ENCODE measurements around the gene WNT2B.

The WNT2B gene

DNA sequence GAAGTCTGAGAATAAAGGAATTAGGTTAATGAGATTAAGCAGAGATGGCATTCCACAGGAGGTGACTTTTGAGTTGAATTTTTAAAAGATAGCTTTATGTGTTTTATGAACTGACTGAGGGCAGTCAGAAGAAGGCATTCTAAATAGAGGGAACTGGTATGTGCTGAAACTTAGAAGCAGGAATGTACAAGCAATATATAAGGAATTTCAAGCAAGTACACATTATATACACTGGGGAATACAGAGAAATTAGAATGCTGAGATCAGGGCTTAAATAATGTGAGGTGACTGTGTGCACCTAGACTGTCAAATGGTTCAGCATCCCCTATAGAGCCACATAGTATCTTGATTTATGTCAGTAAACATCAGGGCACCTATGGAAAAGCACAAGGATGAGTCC is 19.3 kb downstream of the WNT2B start:
- peaks cover 3% of the 10 kb centered on the region for H3K36me3 Mint-ChIP-seq (ENCODE audit: low read depth)
- no peaks in the 10 kb centered on the region for H3K4me1 Mint-ChIP-seq (ENCODE audit: low read depth)
- no peaks in the 10 kb centered on the region for H3K27me3 Mint-ChIP-seq
- no peak overlapping the region for H3K4me3 Mint-ChIP-seq
- no peaks in the 10 kb centered on the region for H3K9me3 Mint-ChIP-seq
- no peak for DNase-seq
- no peak overlapping the region for H3K27ac Mint-ChIP-seq

GRCh38 chr1:112529301-112529700 is 20.5 kb downstream of the WNT2B start:
- no peak overlapping the region for H3K27ac Mint-ChIP-seq
- peaks cover 9% of the 10 kb centered on the region for H3K36me3 Mint-ChIP-seq (ENCODE audit: low read depth)

GRCh38 chr1:112530832-112531231 is 22.1 kb downstream of the WNT2B start:
- Mint-ChIP-seq H3K27ac (no peak overlapping the region), H3K36me3 (ENCODE audit: low read depth) (peaks cover 9% of the 10 kb centered on the region), H3K4me1 (ENCODE audit: low read depth) (no peaks in the 10 kb centered on the region), H3K9me3 (no peaks in the 10 kb centered on the region), H3K4me3 (no peak overlapping the region), H3K27me3 (no peaks in the 10 kb centered on the region)
- DNase-seq = no peak

More at GRCh38 chr1:112529301-112529700, 20.5 kb downstream of the WNT2B start:
- DNase-seq = no peak
- H3K4me3 Mint-ChIP-seq = no peak overlapping the region
- H3K27me3 Mint-ChIP-seq = no peaks in the 10 kb centered on the region
- H3K9me3 Mint-ChIP-seq = no peaks in the 10 kb centered on the region
- H3K4me1 Mint-ChIP-seq (ENCODE audit: low read depth) = no peaks in the 10 kb centered on the region

DNA sequence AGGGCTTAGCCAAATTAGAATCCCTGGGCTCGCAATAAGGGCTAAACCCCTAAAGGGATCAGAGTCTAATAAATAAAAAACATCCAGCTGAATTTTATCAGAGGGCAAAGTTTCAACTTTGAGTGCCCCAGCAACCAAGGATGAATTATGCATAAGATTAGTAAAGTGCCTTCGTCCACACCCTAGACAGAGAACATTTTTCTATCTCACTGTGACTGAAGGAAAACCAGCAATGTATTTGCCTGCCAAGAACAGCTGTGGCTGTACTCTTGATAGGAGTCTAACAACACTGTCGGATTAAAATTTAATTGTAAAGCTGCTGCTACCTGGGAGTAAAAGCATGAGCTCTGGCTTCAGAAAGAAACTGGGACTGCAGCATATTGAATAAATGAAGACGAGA is 23.3 kb downstream of the WNT2B start:
- no peaks in the 10 kb centered on the region for H3K9me3 Mint-ChIP-seq
- no peaks in the 10 kb centered on the region for H3K4me1 Mint-ChIP-seq (ENCODE audit: low read depth)
- H3K4me3 Mint-ChIP-seq = no peak overlapping the region
- no peak overlapping the region for H3K27ac Mint-ChIP-seq
- no peaks in the 10 kb centered on the region for H3K27me3 Mint-ChIP-seq
- DNase-seq = no peak
- peaks cover 8% of the 10 kb centered on the region for H3K36me3 Mint-ChIP-seq (ENCODE audit: low read depth)

DNA sequence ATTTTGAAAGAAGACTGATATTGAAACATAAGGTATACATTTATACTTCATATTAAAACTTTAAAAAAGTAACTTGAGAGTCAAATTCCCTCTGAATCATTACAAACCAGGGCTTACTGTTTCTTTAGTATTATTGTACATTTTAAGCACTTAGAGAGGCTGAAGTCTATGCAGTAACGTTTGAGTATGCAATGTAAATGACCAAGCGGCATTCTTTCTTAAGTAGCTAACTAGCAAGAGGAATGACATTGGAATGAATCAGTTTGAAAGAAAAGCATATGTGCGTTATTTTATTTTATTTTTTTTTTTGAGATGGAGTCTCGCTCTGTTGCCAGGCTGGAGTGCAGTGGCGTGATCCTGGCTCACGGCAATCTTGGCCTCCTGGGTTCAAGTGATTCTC is 24.3 kb downstream of the WNT2B start:
- no peaks in the 10 kb centered on the region for H3K9me3 Mint-ChIP-seq
- no peaks in the 10 kb centered on the region for H3K27me3 Mint-ChIP-seq
- H3K4me1 Mint-ChIP-seq (ENCODE audit: low read depth) = no peaks in the 10 kb centered on the region
- H3K36me3 Mint-ChIP-seq (ENCODE audit: low read depth) = peaks cover 6% of the 10 kb centered on the region
- no peak overlapping the region for H3K27ac Mint-ChIP-seq
- no peak overlapping the region for H3K4me3 Mint-ChIP-seq
- DNase-seq = no peak

DNA sequence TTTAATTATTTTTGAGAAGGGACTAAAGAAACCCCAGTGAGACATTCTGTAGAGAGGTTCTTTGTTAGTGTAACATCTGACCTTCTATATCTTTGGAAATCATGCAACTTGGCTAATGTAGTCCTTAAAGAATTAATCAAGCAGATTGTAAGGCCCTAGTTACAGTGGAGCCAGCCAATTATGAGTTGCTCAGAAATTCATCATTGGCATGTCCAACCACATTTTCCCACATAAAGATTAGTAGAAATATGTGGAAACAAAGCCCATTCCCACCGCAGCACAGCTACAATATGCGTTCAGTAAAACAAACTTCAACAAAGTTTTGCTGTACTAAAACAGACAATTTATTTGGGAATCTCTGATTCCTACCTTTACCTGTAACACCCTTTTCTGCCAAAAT is 27.8 kb downstream of the WNT2B start:
- Mint-ChIP-seq H3K4me3 (no peak overlapping the region), H3K4me1 (ENCODE audit: low read depth) (no peaks in the 10 kb centered on the region), H3K36me3 (ENCODE audit: low read depth) (peaks cover 26% of the 10 kb centered on the region), H3K27me3 (no peaks in the 10 kb centered on the region), H3K9me3 (no peaks in the 10 kb centered on the region), H3K27ac (no peak overlapping the region)
- DNase-seq = no peak

DNA sequence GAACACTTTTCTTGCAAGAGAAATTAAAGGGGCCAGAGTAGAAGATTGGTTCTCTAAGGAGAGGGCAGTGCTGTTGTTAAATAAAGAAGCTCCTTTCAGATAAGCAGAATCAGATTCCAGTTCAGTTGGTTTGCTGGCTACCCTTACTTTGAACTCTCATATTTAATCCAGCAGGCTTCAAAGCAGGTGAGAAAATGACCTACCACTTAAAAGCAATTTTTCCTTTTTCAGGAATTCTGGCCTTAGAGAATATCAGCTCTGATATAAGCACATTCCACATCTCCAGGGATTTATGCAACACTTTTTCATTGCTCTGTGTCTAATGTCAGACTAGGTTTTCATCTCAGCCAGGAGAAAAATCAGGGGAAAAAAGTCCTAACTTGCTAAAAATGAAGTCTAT is 28.7 kb downstream of the WNT2B start:
- no peaks in the 10 kb centered on the region for H3K27me3 Mint-ChIP-seq
- no peaks in the 10 kb centered on the region for H3K4me1 Mint-ChIP-seq (ENCODE audit: low read depth)
- peaks cover 33% of the 10 kb centered on the region for H3K36me3 Mint-ChIP-seq (ENCODE audit: low read depth)
- no peak for DNase-seq
- no peaks in the 10 kb centered on the region for H3K9me3 Mint-ChIP-seq
- no peak overlapping the region for H3K4me3 Mint-ChIP-seq
- no peak overlapping the region for H3K27ac Mint-ChIP-seq

DNA sequence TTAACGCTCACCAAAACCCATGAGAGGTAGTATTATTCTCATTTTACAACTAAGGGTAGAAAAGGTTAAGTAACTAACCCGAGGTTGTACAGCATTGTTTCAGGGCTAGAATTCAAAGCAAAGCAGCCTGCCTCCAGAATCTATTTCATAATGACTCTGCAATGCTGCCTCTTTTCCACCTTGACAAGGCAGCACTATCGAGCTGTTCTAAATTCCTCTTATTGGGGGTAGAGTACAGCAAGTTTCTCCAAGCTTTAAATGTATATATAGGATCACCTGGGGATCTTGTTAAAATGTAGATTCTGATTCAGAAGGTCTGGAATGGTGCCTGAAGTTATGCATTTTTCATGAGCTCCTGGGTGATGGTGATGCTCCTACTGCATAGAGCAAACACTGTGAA is 30.1 kb downstream of the WNT2B start:
- DNase-seq = no peak
- Mint-ChIP-seq H3K4me1 (ENCODE audit: low read depth) (peaks cover under 1% of the 10 kb centered on the region), H3K9me3 (no peaks in the 10 kb centered on the region), H3K4me3 (no peak overlapping the region), H3K27ac (no peak overlapping the region), H3K36me3 (ENCODE audit: low read depth) (peaks cover 30% of the 10 kb centered on the region), H3K27me3 (no peaks in the 10 kb centered on the region)

DNA sequence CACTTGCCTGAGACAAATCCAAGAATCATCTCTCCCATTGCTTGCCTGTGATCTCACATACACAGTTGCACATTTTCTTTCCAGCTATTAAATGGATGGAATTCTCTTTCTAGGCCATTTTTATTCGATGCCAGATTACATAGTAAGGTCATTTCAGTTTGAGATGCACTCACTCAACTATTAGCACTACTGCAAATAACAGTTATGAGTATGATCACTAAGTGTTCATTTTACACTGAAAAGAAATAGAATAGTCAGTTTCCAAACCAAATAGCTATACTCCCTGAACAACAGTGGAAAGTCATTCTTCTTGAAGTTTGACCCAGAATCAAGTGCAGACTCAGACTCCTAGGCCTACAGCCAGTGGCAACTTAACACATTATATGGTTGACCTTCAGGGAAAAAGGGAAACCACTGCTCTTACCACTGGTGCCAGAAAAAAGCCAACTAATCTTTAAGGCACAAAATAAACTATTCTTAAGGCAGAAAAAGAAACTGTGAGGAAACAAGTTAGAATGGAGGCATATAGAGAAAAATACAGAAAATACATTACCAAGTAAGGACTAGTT is 31.5 kb downstream of the WNT2B start:
- Mint-ChIP-seq H3K36me3 (ENCODE audit: low read depth) (peaks cover 28% of the 10 kb centered on the region), H3K9me3 (no peaks in the 10 kb centered on the region), H3K27me3 (no peaks in the 10 kb centered on the region), H3K27ac (no peak overlapping the region), H3K4me1 (ENCODE audit: low read depth) (peaks cover 5% of the 10 kb centered on the region), H3K4me3 (no peak overlapping the region)
- DNase-seq = no peak

GRCh38 chr1:112541299-112541698 is 32.5 kb downstream of the WNT2B start:
- no peak overlapping the region for H3K4me3 Mint-ChIP-seq
- no peak for DNase-seq
- peaks cover 5% of the 10 kb centered on the region for H3K4me1 Mint-ChIP-seq (ENCODE audit: low read depth)
- H3K27ac Mint-ChIP-seq = no peak overlapping the region
- H3K9me3 Mint-ChIP-seq = no peaks in the 10 kb centered on the region
- H3K36me3 Mint-ChIP-seq (ENCODE audit: low read depth) = peaks cover 28% of the 10 kb centered on the region
- H3K27me3 Mint-ChIP-seq = no peaks in the 10 kb centered on the region

DNA sequence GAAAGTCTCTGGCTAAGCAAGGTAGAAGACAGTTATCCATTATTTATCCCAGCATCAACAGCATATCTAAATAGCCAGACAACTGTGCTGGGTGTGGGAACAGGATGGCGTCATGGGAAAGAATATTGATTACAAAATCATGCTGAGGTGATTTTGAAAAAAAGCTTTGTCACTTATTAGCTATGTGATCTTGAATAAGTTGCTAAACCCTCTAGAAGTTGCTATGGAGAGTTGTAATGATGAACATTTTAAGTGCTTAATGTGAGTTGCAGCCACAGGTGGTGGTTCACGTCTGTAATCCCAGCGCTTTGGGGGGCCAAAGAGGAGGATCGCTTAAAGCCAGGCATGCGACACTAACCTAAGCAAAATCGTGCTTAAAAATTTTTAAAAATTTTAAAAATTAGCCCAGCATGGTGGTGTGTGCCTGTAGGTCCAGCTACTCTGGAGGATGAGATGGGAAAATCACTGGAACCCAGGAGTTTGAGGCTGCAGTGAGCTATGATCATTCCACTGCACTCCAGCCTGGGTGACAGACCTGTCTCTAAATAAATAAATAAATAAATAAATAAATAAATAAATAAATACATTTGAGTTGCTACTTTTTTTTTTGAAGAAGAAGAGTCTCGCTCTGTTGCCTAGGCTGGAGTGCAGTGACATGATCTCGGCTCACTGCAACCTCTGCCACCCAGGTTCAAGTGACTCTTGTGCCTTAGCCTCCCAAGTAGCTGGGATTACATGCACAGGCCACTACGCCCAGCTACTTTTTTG is 33.6 kb downstream of the WNT2B start:
- Mint-ChIP-seq H3K4me1 (ENCODE audit: low read depth) (peaks cover 5% of the 10 kb centered on the region), H3K27ac (no peak overlapping the region), H3K27me3 (no peaks in the 10 kb centered on the region), H3K9me3 (no peaks in the 10 kb centered on the region), H3K36me3 (ENCODE audit: low read depth) (peaks cover 28% of the 10 kb centered on the region), H3K4me3 (no peak overlapping the region)
- no peak for DNase-seq

DNA sequence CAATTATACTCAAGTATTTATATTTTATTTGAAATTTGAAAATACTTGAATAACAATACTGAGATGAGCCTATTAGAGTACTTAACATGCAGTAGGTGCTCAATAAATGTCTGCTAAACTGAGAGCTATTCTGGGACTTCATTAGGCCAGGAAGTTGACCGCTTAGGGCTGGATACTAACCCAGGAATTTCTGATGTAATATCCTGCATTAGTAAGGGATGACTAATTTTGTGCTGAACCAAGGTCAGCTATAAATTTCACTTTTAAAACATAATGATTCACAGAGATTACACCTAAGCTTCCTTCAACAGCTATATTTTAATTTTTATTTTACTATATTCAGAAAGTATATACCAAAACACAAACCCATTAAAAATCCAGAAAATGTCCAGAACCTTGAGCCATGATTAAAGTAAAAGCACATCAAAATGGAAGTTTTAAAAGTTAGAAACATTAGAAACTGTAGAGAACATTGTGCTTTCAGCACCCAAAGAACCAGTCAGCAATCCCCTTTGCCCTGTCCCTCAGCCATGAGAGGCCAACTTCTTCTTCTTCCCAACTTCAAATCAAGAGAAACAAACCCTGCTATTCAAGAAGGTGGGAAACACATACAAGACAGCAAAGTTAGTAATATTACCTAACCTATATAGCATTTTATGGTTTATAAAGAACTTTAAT is 35.4 kb downstream of the WNT2B start:
- H3K27ac Mint-ChIP-seq = no peak overlapping the region

DNA sequence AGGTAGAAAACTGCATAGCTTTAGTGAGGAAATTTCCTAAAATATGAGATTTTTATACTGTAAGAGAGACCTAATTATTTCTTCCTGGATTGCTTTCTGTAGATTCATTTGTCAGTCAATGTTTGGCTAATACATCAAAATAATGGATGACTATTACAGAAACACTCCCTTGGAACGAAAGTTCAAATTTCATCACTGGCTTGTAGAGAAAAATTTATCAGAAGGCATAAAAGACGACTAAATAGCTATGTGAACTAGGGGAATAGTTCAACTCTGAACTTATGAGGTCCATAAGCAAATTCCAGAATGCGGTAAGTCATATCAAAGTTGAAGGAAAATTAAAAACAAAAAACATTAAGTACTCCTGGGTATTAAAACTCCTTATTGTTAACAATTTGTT is 36.0 kb downstream of the WNT2B start:
- Mint-ChIP-seq H3K27me3 (no peaks in the 10 kb centered on the region), H3K27ac (no peak overlapping the region), H3K9me3 (no peaks in the 10 kb centered on the region), H3K36me3 (ENCODE audit: low read depth) (peaks cover 23% of the 10 kb centered on the region), H3K4me3 (no peak overlapping the region), H3K4me1 (ENCODE audit: low read depth) (peaks cover 5% of the 10 kb centered on the region)
- DNase-seq = no peak

More for the DNA sequence above, 35.4 kb downstream of the WNT2B start:
- DNase-seq = no peak
- Mint-ChIP-seq H3K4me1 (ENCODE audit: low read depth) (peaks cover 5% of the 10 kb centered on the region), H3K9me3 (no peaks in the 10 kb centered on the region), H3K36me3 (ENCODE audit: low read depth) (peaks cover 26% of the 10 kb centered on the region), H3K27me3 (no peaks in the 10 kb centered on the region), H3K4me3 (no peak overlapping the region)

GRCh38 chr1:112546076-112546475 is 37.3 kb downstream of the WNT2B start:
- peaks cover 16% of the 10 kb centered on the region for H3K36me3 Mint-ChIP-seq (ENCODE audit: low read depth)
- no peak overlapping the region for H3K4me3 Mint-ChIP-seq
- no peaks in the 10 kb centered on the region for H3K9me3 Mint-ChIP-seq
- peaks cover 5% of the 10 kb centered on the region for H3K4me1 Mint-ChIP-seq (ENCODE audit: low read depth)
- H3K27ac Mint-ChIP-seq = no peak overlapping the region
- H3K27me3 Mint-ChIP-seq = no peaks in the 10 kb centered on the region
- DNase-seq = no peak

DNA sequence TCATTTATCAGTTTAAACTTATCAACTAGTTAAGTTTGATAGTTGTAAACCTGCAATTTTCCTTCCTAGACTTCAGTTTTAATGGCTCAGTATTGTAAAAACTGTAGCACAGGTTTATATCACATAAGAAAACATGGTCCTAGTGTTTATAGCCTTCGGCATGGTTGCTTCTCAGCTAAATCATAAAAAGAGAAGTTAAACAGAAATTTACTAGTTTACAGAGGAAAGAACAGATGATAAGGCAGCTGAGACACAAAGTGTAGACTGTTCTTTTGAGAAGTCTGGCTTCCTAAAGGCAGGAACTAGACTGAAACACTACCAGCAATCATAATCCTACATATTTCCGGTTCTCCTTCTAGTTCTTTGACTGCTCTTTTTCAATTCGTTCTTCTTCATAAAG is 39.8 kb downstream of the WNT2B start:
- H3K4me3 Mint-ChIP-seq = no peak overlapping the region
- H3K27me3 Mint-ChIP-seq = no peaks in the 10 kb centered on the region
- DNase-seq = no peak
- no peaks in the 10 kb centered on the region for H3K9me3 Mint-ChIP-seq
- H3K27ac Mint-ChIP-seq = no peak overlapping the region
- H3K4me1 Mint-ChIP-seq (ENCODE audit: low read depth) = peaks cover 5% of the 10 kb centered on the region
- H3K36me3 Mint-ChIP-seq (ENCODE audit: low read depth) = peaks cover 8% of the 10 kb centered on the region
